ENCODE data around the gene KLHL29. TPM values are rescaled to one million over a fixed set of nuclear protein-coding genes. Genes with fewer than 3 reads are reported as not detected.

KLHL29 gene
- total RNA-seq, 1 donor from 2014 or later: 4.4 TPM

DNA sequence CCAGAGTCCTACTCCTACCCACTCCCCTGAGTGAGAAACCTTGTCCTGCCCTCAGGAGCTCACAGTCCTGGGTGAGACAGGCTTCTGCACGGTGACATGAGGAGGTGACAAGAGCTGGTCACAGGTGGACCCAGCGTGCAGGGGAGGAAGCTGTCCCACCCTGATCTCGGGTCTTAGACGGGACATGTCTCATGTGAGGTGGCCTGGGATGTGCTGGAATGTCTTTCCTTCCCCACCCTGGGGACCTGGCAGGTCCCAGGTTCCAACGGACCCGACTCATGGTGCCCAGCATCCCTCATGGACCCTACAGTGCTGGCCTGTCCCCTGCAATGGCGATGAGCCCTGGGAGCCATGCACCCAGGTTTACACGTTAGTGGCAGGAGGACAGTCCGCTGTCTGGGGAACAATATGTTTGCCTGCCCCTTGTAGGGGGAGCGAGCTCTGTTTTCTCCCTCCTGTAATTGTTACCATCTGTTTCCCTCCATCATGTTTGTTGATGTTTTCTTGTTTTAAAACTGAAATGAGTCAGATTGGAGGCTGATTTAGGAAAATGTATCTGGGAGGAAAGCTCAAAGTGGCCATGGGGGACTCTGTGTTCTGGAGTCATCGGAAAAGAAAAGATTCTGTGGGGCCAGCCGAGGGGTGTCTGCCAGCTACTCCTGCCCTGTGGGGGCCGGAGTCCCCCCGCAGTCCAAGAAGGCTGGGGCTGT lies 238.1 kb downstream of the KLHL29 start:
- DNase-seq (ENCODE audit: low spot score, unreplicated experiment): no peak
- H3K27me3 Mint-ChIP-seq: peaks cover 22% of the 10 kb centered on the region
- H3K27ac Mint-ChIP-seq: no peak overlapping the region
- no peaks in the 10 kb centered on the region for H3K36me3 Mint-ChIP-seq (ENCODE audit: insufficient read depth)
- H3K4me1 Mint-ChIP-seq (ENCODE audit: low read depth): no peaks in the 10 kb centered on the region
- H3K4me3 Mint-ChIP-seq (ENCODE audit: low read depth): no peak overlapping the region
- H3K9me3 Mint-ChIP-seq (ENCODE audit: low read depth): peaks cover 3% of the 10 kb centered on the region
- TF ChIP-seq, protein P1, sequence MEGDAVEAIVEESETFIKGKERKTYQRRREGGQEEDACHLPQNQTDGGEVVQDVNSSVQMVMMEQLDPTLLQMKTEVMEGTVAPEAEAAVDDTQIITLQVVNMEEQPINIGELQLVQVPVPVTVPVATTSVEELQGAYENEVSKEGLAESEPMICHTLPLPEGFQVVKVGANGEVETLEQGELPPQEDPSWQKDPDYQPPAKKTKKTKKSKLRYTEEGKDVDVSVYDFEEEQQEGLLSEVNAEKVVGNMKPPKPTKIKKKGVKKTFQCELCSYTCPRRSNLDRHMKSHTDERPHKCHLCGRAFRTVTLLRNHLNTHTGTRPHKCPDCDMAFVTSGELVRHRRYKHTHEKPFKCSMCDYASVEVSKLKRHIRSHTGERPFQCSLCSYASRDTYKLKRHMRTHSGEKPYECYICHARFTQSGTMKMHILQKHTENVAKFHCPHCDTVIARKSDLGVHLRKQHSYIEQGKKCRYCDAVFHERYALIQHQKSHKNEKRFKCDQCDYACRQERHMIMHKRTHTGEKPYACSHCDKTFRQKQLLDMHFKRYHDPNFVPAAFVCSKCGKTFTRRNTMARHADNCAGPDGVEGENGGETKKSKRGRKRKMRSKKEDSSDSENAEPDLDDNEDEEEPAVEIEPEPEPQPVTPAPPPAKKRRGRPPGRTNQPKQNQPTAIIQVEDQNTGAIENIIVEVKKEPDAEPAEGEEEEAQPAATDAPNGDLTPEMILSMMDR (IDR thresholded peaks at IDR 0.05; ENCODE audit: unreplicated experiment): no peak

DNA sequence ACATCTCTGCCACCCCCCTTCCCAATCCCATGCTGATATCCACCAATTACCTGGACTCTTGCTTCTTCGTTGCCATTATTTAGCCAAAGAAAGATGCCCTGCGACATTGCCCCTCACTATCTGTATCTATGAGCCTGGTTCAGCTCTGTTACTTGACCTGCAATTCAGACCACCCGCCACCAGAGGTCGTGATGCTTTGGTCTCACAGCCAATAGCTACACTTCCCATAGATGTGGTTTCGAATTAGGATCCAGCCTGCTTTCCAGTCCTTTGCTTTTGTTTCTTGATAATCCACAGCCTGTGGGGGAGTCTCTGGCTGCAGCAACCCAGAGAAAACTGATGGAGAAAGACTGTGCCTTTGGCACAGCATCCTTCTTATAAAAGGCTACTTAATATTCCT lies 239.4 kb downstream of the KLHL29 start:
- Mint-ChIP-seq H3K36me3 (ENCODE audit: insufficient read depth) (no peaks in the 10 kb centered on the region), H3K4me3 (ENCODE audit: low read depth) (no peak overlapping the region), H3K27ac (no peak overlapping the region), H3K4me1 (ENCODE audit: low read depth) (peaks cover 4% of the 10 kb centered on the region), H3K9me3 (ENCODE audit: low read depth) (peaks cover 3% of the 10 kb centered on the region), H3K27me3 (peaks cover 22% of the 10 kb centered on the region)
- TF ChIP-seq, protein P1 (IDR thresholded peaks at IDR 0.05; ENCODE audit: unreplicated experiment): peak; percentile 49
- DNase-seq (ENCODE audit: low spot score, unreplicated experiment): no peak

DNA sequence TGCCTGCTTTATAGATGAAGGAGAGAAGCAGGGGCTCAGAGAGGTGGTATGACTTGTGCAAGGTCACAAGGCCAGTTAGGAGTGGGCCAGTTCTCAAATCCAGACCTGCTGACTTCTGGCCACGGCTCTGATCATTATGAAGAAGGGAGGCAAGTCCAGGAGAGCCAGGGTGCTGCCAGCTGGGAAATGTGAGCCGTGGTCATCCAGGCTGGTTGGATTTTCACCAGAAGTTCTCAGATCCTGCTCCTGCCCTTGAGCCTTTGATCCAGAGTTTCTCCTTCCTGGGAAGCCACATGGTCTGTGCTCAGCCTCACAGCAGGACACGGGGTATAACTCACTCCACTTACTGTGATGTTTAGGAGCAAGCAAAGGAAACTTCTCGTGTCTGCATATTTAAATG lies 239.9 kb downstream of the KLHL29 start:
- Mint-ChIP-seq H3K36me3 (ENCODE audit: insufficient read depth) (no peaks in the 10 kb centered on the region), H3K4me3 (ENCODE audit: low read depth) (no peak overlapping the region), H3K4me1 (ENCODE audit: low read depth) (peaks cover 9% of the 10 kb centered on the region), H3K27me3 (peaks cover 26% of the 10 kb centered on the region), H3K9me3 (ENCODE audit: low read depth) (peaks cover 3% of the 10 kb centered on the region), H3K27ac (no peak overlapping the region)
- TF ChIP-seq, protein P1 (IDR thresholded peaks at IDR 0.05; ENCODE audit: unreplicated experiment): no peak
- no peak for DNase-seq (ENCODE audit: low spot score, unreplicated experiment)

DNA sequence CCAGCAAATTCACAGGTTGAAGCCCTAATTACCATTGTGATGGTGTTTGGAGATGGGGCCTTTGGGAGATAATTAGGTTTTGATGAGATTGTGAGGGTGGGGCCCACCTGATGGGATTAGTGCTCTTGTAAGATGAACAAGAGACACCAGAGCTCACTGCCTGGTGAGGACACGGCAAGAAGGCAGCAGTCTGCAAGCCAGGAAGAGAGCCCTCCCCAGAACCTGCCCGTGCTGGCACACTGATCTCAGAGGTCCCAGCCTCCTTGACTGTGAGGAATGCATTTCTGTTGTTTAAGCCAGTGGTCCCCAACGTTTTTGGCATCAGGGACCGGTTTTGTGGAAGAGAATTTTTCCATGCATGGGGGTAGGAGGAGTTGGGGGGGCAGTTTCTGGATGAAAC lies 240.7 kb downstream of the KLHL29 start:
- Mint-ChIP-seq H3K36me3 (ENCODE audit: insufficient read depth) (no peaks in the 10 kb centered on the region), H3K4me1 (ENCODE audit: low read depth) (peaks cover 10% of the 10 kb centered on the region), H3K27ac (no peak overlapping the region)

DNA sequence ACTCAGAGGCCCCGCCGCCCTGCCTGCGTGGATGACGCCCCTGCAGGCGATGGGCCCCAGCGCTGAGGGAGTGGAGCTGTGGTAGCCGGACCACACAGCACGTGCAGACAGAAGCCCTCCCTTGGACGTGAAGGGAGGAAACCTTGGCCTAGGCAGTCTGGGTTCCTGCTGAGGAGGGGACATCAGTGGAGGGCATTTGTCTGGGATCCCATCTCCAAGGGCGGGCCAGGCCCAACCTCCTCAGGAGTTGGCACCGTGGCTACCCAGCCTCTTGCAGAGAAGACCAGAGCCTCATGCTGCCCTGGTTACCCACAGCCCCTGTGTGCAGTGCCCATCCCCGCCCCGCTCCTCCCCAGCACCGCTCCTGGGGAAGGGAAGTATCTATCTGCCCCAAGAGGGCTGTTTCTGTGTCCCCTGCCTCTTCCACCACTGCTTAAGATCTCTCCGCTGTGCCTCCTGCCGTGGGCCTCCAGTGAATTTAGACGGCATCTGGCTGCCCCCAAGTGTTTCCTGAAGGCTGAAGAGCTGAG lies 241.8 kb downstream of the KLHL29 start:
- H3K36me3 Mint-ChIP-seq (ENCODE audit: insufficient read depth): no peaks in the 10 kb centered on the region

More for the DNA sequence above, 240.7 kb downstream of the KLHL29 start:
- Mint-ChIP-seq H3K4me3 (ENCODE audit: low read depth) (no peak overlapping the region), H3K27me3 (peaks cover 18% of the 10 kb centered on the region), H3K9me3 (ENCODE audit: low read depth) (peaks cover 3% of the 10 kb centered on the region)
- TF ChIP-seq, protein P1 (IDR thresholded peaks at IDR 0.05; ENCODE audit: unreplicated experiment): no peak
- DNase-seq (ENCODE audit: low spot score, unreplicated experiment): no peak

More for the DNA sequence above, 241.8 kb downstream of the KLHL29 start:
- H3K27me3 Mint-ChIP-seq: peaks cover 21% of the 10 kb centered on the region
- DNase-seq (ENCODE audit: low spot score, unreplicated experiment): no peak
- H3K4me3 Mint-ChIP-seq (ENCODE audit: low read depth): no peak overlapping the region
- no peak overlapping the region for H3K27ac Mint-ChIP-seq
- H3K4me1 Mint-ChIP-seq (ENCODE audit: low read depth): peaks cover 10% of the 10 kb centered on the region
- TF ChIP-seq, protein P1 (IDR thresholded peaks at IDR 0.05; ENCODE audit: unreplicated experiment): no peak
- H3K9me3 Mint-ChIP-seq (ENCODE audit: low read depth): peaks cover 3% of the 10 kb centered on the region

Data from progenitor cell of endocrine pancreas (in vitro differentiated cells).